Measurements from ENCODE around the gene NAA80.
"Not testable (repeated sequence)": the region's sequence is repeated elsewhere in the genome, so short reads cannot be mapped to it uniquely, and the experiment has no call there.

Gene NAA80

DNA sequence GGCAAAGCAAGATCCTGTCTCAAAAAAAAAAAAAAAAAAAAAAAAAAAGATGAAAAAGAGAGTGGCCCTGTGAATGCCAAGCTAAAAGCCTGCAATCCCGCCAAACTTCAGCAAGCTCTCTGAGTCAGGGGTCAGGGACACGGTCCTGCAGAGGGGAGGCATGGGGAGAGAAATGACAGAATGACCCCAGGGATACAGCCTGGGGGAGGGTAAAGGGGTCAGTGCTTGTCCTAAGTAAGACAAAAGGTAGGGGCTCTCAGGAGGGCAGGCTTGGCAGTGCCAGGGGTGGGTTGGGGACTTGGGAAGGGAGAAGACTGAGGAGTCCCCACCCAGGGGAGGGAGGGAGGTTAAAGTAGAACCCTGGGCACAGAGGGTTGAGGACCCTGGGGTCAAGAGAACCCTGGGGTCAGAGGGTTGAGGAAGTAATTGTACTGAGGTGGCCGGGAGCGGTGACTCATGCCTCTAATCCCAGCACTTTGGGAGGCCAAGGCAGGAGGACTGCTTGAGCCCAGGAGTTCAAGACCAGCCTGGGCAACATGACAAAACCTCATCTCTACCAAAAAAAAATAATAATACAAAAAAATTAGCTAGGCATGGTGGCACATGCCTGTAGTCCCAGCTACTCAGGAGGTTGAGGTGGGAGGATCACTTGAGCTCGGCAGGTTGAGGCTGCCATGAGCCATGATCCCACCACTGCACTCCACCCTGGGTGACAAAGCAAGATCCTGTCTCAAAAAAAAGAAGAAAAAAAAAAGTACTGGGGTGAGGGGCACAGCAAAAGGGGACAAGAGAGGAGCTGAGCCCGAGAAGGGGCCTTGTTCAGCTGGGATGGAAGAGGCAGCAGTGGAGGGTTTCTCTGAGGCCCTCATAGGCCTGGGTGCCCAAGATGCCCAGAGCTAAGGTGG, 35.5 kb downstream of the NAA80 start:
- TF ChIP-seq SNAI2 (CRISPR knock-in tag; IDR thresholded peaks at IDR 0.05) (no peak), BACH2 (CRISPR knock-in tag; IDR thresholded peaks at IDR 0.05; ENCODE audit: borderline replicate concordance) (no peak)
- TF ChIP-seq, protein P1, sequence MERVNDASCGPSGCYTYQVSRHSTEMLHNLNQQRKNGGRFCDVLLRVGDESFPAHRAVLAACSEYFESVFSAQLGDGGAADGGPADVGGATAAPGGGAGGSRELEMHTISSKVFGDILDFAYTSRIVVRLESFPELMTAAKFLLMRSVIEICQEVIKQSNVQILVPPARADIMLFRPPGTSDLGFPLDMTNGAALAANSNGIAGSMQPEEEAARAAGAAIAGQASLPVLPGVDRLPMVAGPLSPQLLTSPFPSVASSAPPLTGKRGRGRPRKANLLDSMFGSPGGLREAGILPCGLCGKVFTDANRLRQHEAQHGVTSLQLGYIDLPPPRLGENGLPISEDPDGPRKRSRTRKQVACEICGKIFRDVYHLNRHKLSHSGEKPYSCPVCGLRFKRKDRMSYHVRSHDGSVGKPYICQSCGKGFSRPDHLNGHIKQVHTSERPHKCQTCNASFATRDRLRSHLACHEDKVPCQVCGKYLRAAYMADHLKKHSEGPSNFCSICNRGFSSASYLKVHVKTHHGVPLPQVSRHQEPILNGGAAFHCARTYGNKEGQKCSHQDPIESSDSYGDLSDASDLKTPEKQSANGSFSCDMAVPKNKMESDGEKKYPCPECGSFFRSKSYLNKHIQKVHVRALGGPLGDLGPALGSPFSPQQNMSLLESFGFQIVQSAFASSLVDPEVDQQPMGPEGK (CRISPR knock-in tag; IDR thresholded peaks at IDR 0.05; ENCODE audit: borderline replicate concordance) = no peak
- TF ChIP-seq, protein P2, sequence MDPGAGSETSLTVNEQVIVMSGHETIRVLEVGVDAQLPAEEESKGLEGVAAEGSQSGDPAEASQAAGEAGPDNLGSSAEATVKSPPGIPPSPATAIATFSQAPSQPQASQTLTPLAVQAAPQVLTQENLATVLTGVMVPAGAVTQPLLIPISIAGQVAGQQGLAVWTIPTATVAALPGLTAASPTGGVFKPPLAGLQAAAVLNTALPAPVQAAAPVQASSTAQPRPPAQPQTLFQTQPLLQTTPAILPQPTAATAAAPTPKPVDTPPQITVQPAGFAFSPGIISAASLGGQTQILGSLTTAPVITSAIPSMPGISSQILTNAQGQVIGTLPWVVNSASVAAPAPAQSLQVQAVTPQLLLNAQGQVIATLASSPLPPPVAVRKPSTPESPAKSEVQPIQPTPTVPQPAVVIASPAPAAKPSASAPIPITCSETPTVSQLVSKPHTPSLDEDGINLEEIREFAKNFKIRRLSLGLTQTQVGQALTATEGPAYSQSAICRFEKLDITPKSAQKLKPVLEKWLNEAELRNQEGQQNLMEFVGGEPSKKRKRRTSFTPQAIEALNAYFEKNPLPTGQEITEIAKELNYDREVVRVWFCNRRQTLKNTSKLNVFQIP (CRISPR knock-in tag; IDR thresholded peaks at IDR 0.05; ENCODE audit: borderline replicate concordance, low read depth) = no peak
- ATAC-seq = no peak

DNA sequence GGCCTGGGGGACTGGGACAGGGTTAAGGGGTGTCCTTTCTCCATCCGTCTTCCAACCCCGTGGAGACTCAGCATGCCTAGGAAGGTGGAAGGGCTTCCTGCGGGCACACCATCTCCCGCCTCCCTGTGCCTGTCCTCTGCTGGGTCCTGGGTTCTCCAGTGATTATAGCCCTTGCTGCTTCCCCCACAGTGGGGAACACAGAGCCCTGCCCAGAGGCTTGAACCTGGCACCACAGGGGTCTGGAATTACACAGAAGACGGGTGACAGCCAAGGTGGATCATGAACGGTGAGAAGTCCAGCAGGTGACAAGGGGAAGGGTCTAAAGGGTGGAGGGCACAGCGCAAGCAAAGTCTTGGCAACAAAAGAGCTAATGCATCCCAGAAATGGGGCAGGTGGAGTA, 36.4 kb downstream of the NAA80 start:
- ATAC-seq = no peak
- TF ChIP-seq ZFP3 (CRISPR knock-in tag; IDR thresholded peaks at IDR 0.05) (no peak), ARNTL (CRISPR knock-in tag; IDR thresholded peaks at IDR 0.05; ENCODE audit: borderline replicate concordance, low read depth) (no peak), ESRRG (CRISPR knock-in tag; IDR thresholded peaks at IDR 0.05) (no peak), ZFP30 (CRISPR knock-in tag; IDR thresholded peaks at IDR 0.05) (no peak), ZNF8 (CRISPR knock-in tag; IDR thresholded peaks at IDR 0.05) (no peak), OSR1 (CRISPR knock-in tag; IDR thresholded peaks at IDR 0.05) (no peak), TCF4 (CRISPR knock-in tag; IDR thresholded peaks at IDR 0.05; ENCODE audit: borderline replicate concordance) (no peak), PPARA (CRISPR knock-in tag; IDR thresholded peaks at IDR 0.05; ENCODE audit: borderline replicate concordance) (no peak), TOX (CRISPR knock-in tag; IDR thresholded peaks at IDR 0.05; ENCODE audit: borderline replicate concordance) (no peak), GLIS3 (CRISPR knock-in tag; IDR thresholded peaks at IDR 0.05) (no peak), ZNF565 (CRISPR knock-in tag; conservative IDR thresholded peaks at IDR 0.05; ENCODE audit: low read depth) (no peak), ZC3H10 (CRISPR knock-in tag; IDR thresholded peaks at IDR 0.05) (no peak), SNAI2 (CRISPR knock-in tag; IDR thresholded peaks at IDR 0.05) (no peak), ISL1 (CRISPR knock-in tag; IDR thresholded peaks at IDR 0.05) (no peak), RARB (CRISPR knock-in tag; IDR thresholded peaks at IDR 0.05) (no peak), ZNF70 (CRISPR knock-in tag; IDR thresholded peaks at IDR 0.05) (no peak)
- TF ChIP-seq, protein P3, sequence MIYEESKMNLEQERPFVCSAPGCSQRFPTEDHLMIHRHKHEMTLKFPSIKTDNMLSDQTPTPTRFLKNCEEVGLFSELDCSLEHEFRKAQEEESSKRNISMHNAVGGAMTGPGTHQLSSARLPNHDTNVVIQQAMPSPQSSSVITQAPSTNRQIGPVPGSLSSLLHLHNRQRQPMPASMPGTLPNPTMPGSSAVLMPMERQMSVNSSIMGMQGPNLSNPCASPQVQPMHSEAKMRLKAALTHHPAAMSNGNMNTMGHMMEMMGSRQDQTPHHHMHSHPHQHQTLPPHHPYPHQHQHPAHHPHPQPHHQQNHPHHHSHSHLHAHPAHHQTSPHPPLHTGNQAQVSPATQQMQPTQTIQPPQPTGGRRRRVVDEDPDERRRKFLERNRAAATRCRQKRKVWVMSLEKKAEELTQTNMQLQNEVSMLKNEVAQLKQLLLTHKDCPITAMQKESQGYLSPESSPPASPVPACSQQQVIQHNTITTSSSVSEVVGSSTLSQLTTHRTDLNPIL (CRISPR knock-in tag; IDR thresholded peaks at IDR 0.05; ENCODE audit: low read depth) = no peak
- TF ChIP-seq, protein P4, sequence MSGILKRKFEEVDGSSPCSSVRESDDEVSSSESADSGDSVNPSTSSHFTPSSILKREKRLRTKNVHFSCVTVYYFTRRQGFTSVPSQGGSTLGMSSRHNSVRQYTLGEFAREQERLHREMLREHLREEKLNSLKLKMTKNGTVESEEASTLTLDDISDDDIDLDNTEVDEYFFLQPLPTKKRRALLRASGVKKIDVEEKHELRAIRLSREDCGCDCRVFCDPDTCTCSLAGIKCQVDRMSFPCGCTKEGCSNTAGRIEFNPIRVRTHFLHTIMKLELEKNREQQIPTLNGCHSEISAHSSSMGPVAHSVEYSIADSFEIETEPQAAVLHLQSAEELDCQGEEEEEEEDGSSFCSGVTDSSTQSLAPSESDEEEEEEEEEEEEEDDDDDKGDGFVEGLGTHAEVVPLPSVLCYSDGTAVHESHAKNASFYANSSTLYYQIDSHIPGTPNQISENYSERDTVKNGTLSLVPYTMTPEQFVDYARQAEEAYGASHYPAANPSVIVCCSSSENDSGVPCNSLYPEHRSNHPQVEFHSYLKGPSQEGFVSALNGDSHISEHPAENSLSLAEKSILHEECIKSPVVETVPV (CRISPR knock-in tag; IDR thresholded peaks at IDR 0.05) = no peak
- TF ChIP-seq, protein P1 (CRISPR knock-in tag; IDR thresholded peaks at IDR 0.05; ENCODE audit: borderline replicate concordance) = no peak

DNA sequence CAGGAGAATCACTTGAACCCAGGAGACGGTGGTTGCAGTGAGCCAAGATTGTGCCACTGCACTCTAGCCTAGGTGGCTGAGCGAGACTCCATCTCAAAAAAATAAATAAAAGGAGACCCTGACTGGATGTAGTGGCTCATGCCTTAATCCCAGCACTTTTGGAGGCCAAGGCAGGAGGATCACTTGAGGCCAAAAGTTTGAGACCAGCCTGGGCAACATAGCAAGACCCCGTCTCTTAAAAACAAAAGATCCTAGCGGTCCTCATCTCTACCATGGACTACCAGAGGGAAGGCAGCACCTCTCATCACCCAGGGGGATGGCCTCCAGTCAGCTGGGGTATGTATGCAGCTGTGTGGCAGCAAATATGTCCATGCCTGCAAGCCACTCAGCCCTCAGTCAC, 37.0 kb downstream of the NAA80 start:
- ATAC-seq = not testable (repeated sequence)

Data from SK-N-SH treated with all-trans-retinoic acid at 6 μM for 48 hours (cell line).